Activated T-cell treated with anti-CD3 and anti-CD28 coated beads, Interleukin-2, amount 50 U/mL, for 4 hours (primary cell): ENCODE data around the gene RFTN1. TPM values are rescaled to one million over a fixed set of nuclear protein-coding genes. Genes with fewer than 3 reads are reported as not detected.

Experiments used
- ATAC-seq, 2 donors: fragments of 200-7000 bp; cut with Tn5 transposase; one replicate each; pipeline ENCODE4 v1.10.0; 2021
- DNase-seq: peaks from one replicate; pipeline ENCODE4 v3.0.0-alpha.2; 2020
- H3K27me3 Mint-ChIP-seq: one replicate; pipeline ENCODE4 v1.8.0; 2021; ENCODE audit warnings: low read depth, mixed read lengths
- H3K36me3 Mint-ChIP-seq: one replicate; pipeline ENCODE4 v1.8.0; 2022; ENCODE audit warnings: mixed read lengths; ENCODE audit not compliant: insufficient read depth
- H3K4me1 Mint-ChIP-seq: one replicate; pipeline ENCODE4 v1.8.0; 2021; ENCODE audit warnings: low read depth, mixed read lengths
- H3K4me3 Mint-ChIP-seq: one replicate; pipeline ENCODE4 v1.8.0; 2021; ENCODE audit warnings: mild to moderate bottlenecking, moderate library complexity, mixed read lengths
- H3K9me3 Mint-ChIP-seq: one replicate; pipeline ENCODE4 v1.8.0; 2021; ENCODE audit warnings: mixed read lengths
- total RNA-seq, 3 donors: library from RNA; stranded (reverse); gene quantifications; one replicate each; pipeline ENCODE4 v1.2.1, GENCODE V29; 2021

The RFTN1 gene
- total RNA-seq, 3 donors from 2014 or later, result 52.9 to 72.4 (median 69.6) TPM

- ATAC-seq (no peak), DNase-seq (no peak)
- H3K27me3 Mint-ChIP-seq, result no peaks in the 10 kb centered on the region
- no peak overlapping the region for H3K4me3 Mint-ChIP-seq
- peaks cover 48% of the 10 kb centered on the region for H3K36me3 Mint-ChIP-seq
- H3K4me1 Mint-ChIP-seq, result peaks cover 18% of the 10 kb centered on the region
- H3K9me3 Mint-ChIP-seq, result no peaks in the 10 kb centered on the region
Observed at GRCh38 chr3:16401273-16401672, 112.2 kb downstream of the RFTN1 start.

GRCh38 chr3:16400106-16400931, 113.2 kb downstream of the RFTN1 start:
- no peak overlapping the region for H3K4me3 Mint-ChIP-seq
- no peaks in the 10 kb centered on the region for H3K27me3 Mint-ChIP-seq
- DNase-seq (no peak), ATAC-seq (no peak)
- H3K9me3 Mint-ChIP-seq, result no peaks in the 10 kb centered on the region
- H3K36me3 Mint-ChIP-seq, result peaks cover 48% of the 10 kb centered on the region
- peaks cover 20% of the 10 kb centered on the region for H3K4me1 Mint-ChIP-seq

- no peaks in the 10 kb centered on the region for H3K27me3 Mint-ChIP-seq
- peaks cover 48% of the 10 kb centered on the region for H3K36me3 Mint-ChIP-seq
- H3K9me3 Mint-ChIP-seq, result no peaks in the 10 kb centered on the region
- H3K4me1 Mint-ChIP-seq, result peaks cover 20% of the 10 kb centered on the region
- DNase-seq (no peak), ATAC-seq (no peak)
- H3K4me3 Mint-ChIP-seq, result no peak overlapping the region
Observed at GRCh38 chr3:16399473-16399872, 114.0 kb downstream of the RFTN1 start.

- DNase-seq (no peak), ATAC-seq (no peak)
- peaks cover 52% of the 10 kb centered on the region for H3K36me3 Mint-ChIP-seq
- peaks cover 20% of the 10 kb centered on the region for H3K4me1 Mint-ChIP-seq
- H3K27me3 Mint-ChIP-seq, result no peaks in the 10 kb centered on the region
- no peaks in the 10 kb centered on the region for H3K9me3 Mint-ChIP-seq
- no peak overlapping the region for H3K4me3 Mint-ChIP-seq
Observed at GRCh38 chr3:16398648-16399047, 114.9 kb downstream of the RFTN1 start.

GRCh38 chr3:16396202-16396601, 117.3 kb downstream of the RFTN1 start:
- no peak for DNase-seq
- no peak overlapping the region for H3K4me3 Mint-ChIP-seq
- H3K9me3 Mint-ChIP-seq, result no peaks in the 10 kb centered on the region
- H3K36me3 Mint-ChIP-seq, result peaks cover 37% of the 10 kb centered on the region
- no peak for ATAC-seq
- H3K27me3 Mint-ChIP-seq, result no peaks in the 10 kb centered on the region
- peaks cover 11% of the 10 kb centered on the region for H3K4me1 Mint-ChIP-seq

GRCh38 chr3:16395212-16395611, 118.3 kb downstream of the RFTN1 start:
- Mint-ChIP-seq H3K9me3 (no peaks in the 10 kb centered on the region), H3K4me1 (peaks cover 14% of the 10 kb centered on the region), H3K27me3 (no peaks in the 10 kb centered on the region), H3K36me3 (peaks cover 33% of the 10 kb centered on the region), H3K4me3 (no peak overlapping the region)
- no peak for DNase-seq
- no peak for ATAC-seq

GRCh38 chr3:16394639-16395038, 118.9 kb downstream of the RFTN1 start:
- H3K4me1 Mint-ChIP-seq, result peaks cover 13% of the 10 kb centered on the region

GRCh38 chr3:16392717-16393116, 120.8 kb downstream of the RFTN1 start:
- Mint-ChIP-seq H3K4me1 (peaks cover 20% of the 10 kb centered on the region), H3K4me3 (no peak overlapping the region), H3K9me3 (no peaks in the 10 kb centered on the region), H3K36me3 (peaks cover 32% of the 10 kb centered on the region), H3K27me3 (no peaks in the 10 kb centered on the region)
- DNase-seq (no peak), ATAC-seq (no peak)

More at GRCh38 chr3:16394639-16395038, 118.9 kb downstream of the RFTN1 start:
- no peak overlapping the region for H3K4me3 Mint-ChIP-seq
- H3K27me3 Mint-ChIP-seq, result no peaks in the 10 kb centered on the region
- H3K36me3 Mint-ChIP-seq, result peaks cover 35% of the 10 kb centered on the region
- H3K9me3 Mint-ChIP-seq, result no peaks in the 10 kb centered on the region
- DNase-seq, result no peak
- ATAC-seq, result no peak

- peaks cover 28% of the 10 kb centered on the region for H3K36me3 Mint-ChIP-seq
- no peaks in the 10 kb centered on the region for H3K9me3 Mint-ChIP-seq
- H3K4me3 Mint-ChIP-seq, result no peak overlapping the region
- no peak for DNase-seq
- peaks cover 26% of the 10 kb centered on the region for H3K4me1 Mint-ChIP-seq
- ATAC-seq, result no peak
- H3K27me3 Mint-ChIP-seq, result no peaks in the 10 kb centered on the region
Observed at GRCh38 chr3:16392065-16392464, 121.4 kb downstream of the RFTN1 start.

- peaks cover 33% of the 10 kb centered on the region for H3K4me1 Mint-ChIP-seq
- DNase-seq, result no peak
- no peaks in the 10 kb centered on the region for H3K9me3 Mint-ChIP-seq
- no peaks in the 10 kb centered on the region for H3K27me3 Mint-ChIP-seq
- ATAC-seq, result no peak
- H3K36me3 Mint-ChIP-seq, result peaks cover 22% of the 10 kb centered on the region
- H3K4me3 Mint-ChIP-seq, result no peak overlapping the region
Observed at GRCh38 chr3:16390581-16390980, 122.9 kb downstream of the RFTN1 start.

GRCh38 chr3:16388850-16389441, 124.6 kb downstream of the RFTN1 start:
- peaks cover 34% of the 10 kb centered on the region for H3K4me1 Mint-ChIP-seq
- H3K9me3 Mint-ChIP-seq, result no peaks in the 10 kb centered on the region
- DNase-seq, result no peak
- ATAC-seq, result no peak
- H3K36me3 Mint-ChIP-seq, result peaks cover 20% of the 10 kb centered on the region
- H3K27me3 Mint-ChIP-seq, result no peaks in the 10 kb centered on the region
- H3K4me3 Mint-ChIP-seq, result no peak overlapping the region

GRCh38 chr3:16386561-16386960, 126.9 kb downstream of the RFTN1 start:
- DNase-seq (no peak), ATAC-seq (no peak)

GRCh38 chr3:16385151-16385550, 128.3 kb downstream of the RFTN1 start:
- DNase-seq (no peak), ATAC-seq (no peak)
- no peaks in the 10 kb centered on the region for H3K9me3 Mint-ChIP-seq
- no peak overlapping the region for H3K4me3 Mint-ChIP-seq
- H3K4me1 Mint-ChIP-seq, result peaks cover 53% of the 10 kb centered on the region
- H3K27me3 Mint-ChIP-seq, result no peaks in the 10 kb centered on the region
- H3K36me3 Mint-ChIP-seq, result peaks cover 37% of the 10 kb centered on the region

More at GRCh38 chr3:16386561-16386960, 126.9 kb downstream of the RFTN1 start:
- Mint-ChIP-seq H3K4me1 (peaks cover 48% of the 10 kb centered on the region), H3K27me3 (no peaks in the 10 kb centered on the region), H3K4me3 (no peak overlapping the region), H3K36me3 (peaks cover 33% of the 10 kb centered on the region), H3K9me3 (no peaks in the 10 kb centered on the region)

- DNase-seq, result no peak
- H3K4me3 Mint-ChIP-seq, result no peak overlapping the region
- H3K36me3 Mint-ChIP-seq, result peaks cover 33% of the 10 kb centered on the region
- H3K9me3 Mint-ChIP-seq, result no peaks in the 10 kb centered on the region
- H3K4me1 Mint-ChIP-seq, result peaks cover 61% of the 10 kb centered on the region
- no peak for ATAC-seq
- no peaks in the 10 kb centered on the region for H3K27me3 Mint-ChIP-seq
Observed at GRCh38 chr3:16383864-16384263, 129.6 kb downstream of the RFTN1 start.

- DNase-seq (no peak), ATAC-seq (no peak)
- no peak overlapping the region for H3K4me3 Mint-ChIP-seq
- H3K27me3 Mint-ChIP-seq, result no peaks in the 10 kb centered on the region
- no peaks in the 10 kb centered on the region for H3K9me3 Mint-ChIP-seq
- H3K36me3 Mint-ChIP-seq, result peaks cover 41% of the 10 kb centered on the region
- peaks cover 65% of the 10 kb centered on the region for H3K4me1 Mint-ChIP-seq
Observed at GRCh38 chr3:16382845-16383244, 130.7 kb downstream of the RFTN1 start.
